Neuronal stem cell (in vitro differentiated cells): ENCODE measurements around the gene RNGTT.

Experiments used
- DNase-seq: peaks from one replicate; pipeline ENCODE4 v3.0.0-alpha.2; 2013; ENCODE audit warnings: low spot score
- H2AFZ ChIP-seq: one replicate; pipeline ENCODE4 v1.6.1; 2013; ENCODE audit warnings: mild to moderate bottlenecking, low read length, inconsistent platforms
- H2AK5ac ChIP-seq: 2 replicates; pipeline ENCODE4 v1.6.1; 2013; ENCODE audit warnings: low read depth, mild to moderate bottlenecking, inconsistent platforms, low read length, moderate library complexity, mixed read lengths
- H2BK120ac ChIP-seq: 2 replicates; pipeline ENCODE4 v1.6.1; 2013; ENCODE audit warnings: low read depth, mild to moderate bottlenecking, inconsistent platforms, low read length, moderate library complexity, mixed read lengths
- H2BK12ac ChIP-seq: one replicate; pipeline ENCODE4 v1.6.1; 2013; ENCODE audit warnings: low read length, inconsistent platforms
- H2BK15ac ChIP-seq: 2 replicates; pipeline ENCODE4 v1.6.1; 2013; ENCODE audit warnings: mild to moderate bottlenecking, low read length, inconsistent platforms, mixed read lengths
- H2BK5ac ChIP-seq: one replicate; pipeline ENCODE4 v1.6.1; 2013; ENCODE audit warnings: inconsistent platforms, mild to moderate bottlenecking, low read length, moderate library complexity
- H3K14ac ChIP-seq: one replicate; pipeline ENCODE4 v1.6.1; 2013; ENCODE audit warnings: low read length, inconsistent platforms
- H3K18ac ChIP-seq: 2 replicates; pipeline ENCODE4 v1.6.1; 2013; ENCODE audit warnings: low read length, inconsistent platforms
- H3K23ac ChIP-seq: 2 replicates; pipeline ENCODE4 v1.6.1; 2013; ENCODE audit warnings: low read depth, mild to moderate bottlenecking, mixed read lengths, low read length, inconsistent platforms; ENCODE audit not compliant: poor library complexity
- H3K27ac ChIP-seq: replicated peaks from 3 replicates; pipeline ENCODE4 v1.5.1; 2013; ENCODE audit warnings: low read length, inconsistent platforms
- H3K27me3 ChIP-seq, 3 experiments: 2 replicates each; pipeline ENCODE4 v1.6.1; 2013; ENCODE audit warnings: low read length in 3 of 3, mild to moderate bottlenecking in 2 of 3, inconsistent platforms in 1 of 3, low read depth in 1 of 3, mixed read lengths in 1 of 3, moderate library complexity in 1 of 3; ENCODE audit not compliant: control insufficient read depth in 3 of 3, insufficient read depth in 3 of 3
- H3K36me3 ChIP-seq, 2 donors: replicated peaks in 1 of 2; 2 replicates each; pipeline ENCODE4 v1.6.1; 2013; ENCODE audit warnings: low read length in 2 of 2; ENCODE audit not compliant: control insufficient read depth in 2 of 2, insufficient read depth in 2 of 2
- H3K4ac ChIP-seq: 2 replicates; pipeline ENCODE4 v1.6.1; 2013; ENCODE audit warnings: inconsistent platforms, mild to moderate bottlenecking, low read length, moderate library complexity
- H3K4me1 ChIP-seq, 2 donors: 1 replicate in 1 of 2; 2 replicates in 1 of 2; pipeline ENCODE4 v1.6.1; 2013; ENCODE audit warnings: low read length in 2 of 2, low read depth in 1 of 2; ENCODE audit not compliant: control insufficient read depth in 2 of 2, insufficient read depth in 1 of 2
- H3K4me2 ChIP-seq: one replicate; pipeline ENCODE4 v1.6.1; 2013; ENCODE audit warnings: mild to moderate bottlenecking, low read length, inconsistent platforms; ENCODE audit not compliant: insufficient read depth, poor library complexity, severe bottlenecking
- H3K4me3 ChIP-seq, 2 donors: 2 replicates each; pipeline ENCODE4 v1.5.1; 2013; ENCODE audit warnings: low read length in 2 of 2, mild to moderate bottlenecking in 2 of 2, inconsistent platforms in 1 of 2, moderate library complexity in 1 of 2
- H3K79me1 ChIP-seq: one replicate; pipeline ENCODE4 v1.6.1; 2013; ENCODE audit warnings: low read depth, mild to moderate bottlenecking, inconsistent platforms, low read length, moderate library complexity
- H3K9ac ChIP-seq: one replicate; pipeline ENCODE4 v1.6.1; 2013; ENCODE audit warnings: mild to moderate bottlenecking, low read depth, low read length, inconsistent platforms; ENCODE audit not compliant: poor library complexity
- H3K9me3 ChIP-seq, 2 donors: replicated peaks in 1 of 2; 2 replicates each; pipeline versions ENCODE3 to v1.6.1; 2013; ENCODE audit warnings: low read length in 2 of 2, mild to moderate bottlenecking in 2 of 2, inconsistent platforms in 1 of 2, low read depth in 1 of 2, mixed read lengths in 1 of 2, moderate library complexity in 1 of 2; ENCODE audit not compliant: control insufficient read depth in 2 of 2, insufficient read depth in 1 of 2
- H4K8ac ChIP-seq: one replicate; pipeline ENCODE4 v1.6.1; 2013; ENCODE audit warnings: low read depth, mild to moderate bottlenecking, inconsistent platforms, low read length, moderate library complexity
- H4K91ac ChIP-seq: one replicate; pipeline ENCODE4 v1.6.1; 2013; ENCODE audit warnings: low read length, low read depth, mild to moderate bottlenecking, inconsistent platforms; ENCODE audit not compliant: poor library complexity
- WGBS, 2 donors: extraction: QIAGEN DNeasy Blood & Tissue Kit; methylation state at CpG; one replicate each; pipeline ENCODE4 v1.1.7; 2013; ENCODE audit warnings: missing lambda C conversion rate in 2 of 2, mixed read lengths in 1 of 2; ENCODE audit not compliant: insufficient read length in 2 of 2, insufficient replicate concordance in 1 of 2; ENCODE audit errors: extremely low coverage in 2 of 2; 5-methylcytosine and 5-hydroxymethylcytosine counted together

The RNGTT gene

DNA sequence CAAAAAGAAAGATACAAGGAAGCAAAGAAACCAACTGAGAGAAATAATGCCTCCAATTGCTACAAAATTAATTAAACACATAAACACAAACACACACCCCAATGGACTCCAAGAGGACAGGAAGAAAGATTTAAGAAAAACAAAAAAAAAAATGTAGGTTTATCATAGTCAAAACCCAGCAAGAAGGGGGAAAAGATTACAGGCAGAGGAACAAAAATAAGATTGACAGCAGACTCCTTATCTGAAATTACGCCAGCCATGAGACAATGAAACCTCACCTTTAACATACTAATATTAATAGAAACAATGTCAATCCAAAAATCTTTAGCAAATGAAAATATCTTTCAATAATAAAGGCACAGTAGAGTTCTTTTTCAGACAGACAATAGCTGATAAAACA, 155.8 kb downstream of the RNGTT start:
- Histone ChIP-seq H3K9ac (no peak overlapping the region), H3K14ac (no peak overlapping the region), H3K36me3 (peaks cover 0 to 4% of the 10 kb centered on the region in 2 donors)

GRCh38 chr6:88806728-88807127, 156.7 kb downstream of the RNGTT start:
- no peak overlapping the region for H3K9ac ChIP-seq
- no peak for DNase-seq
- H3K27ac ChIP-seq: no peak overlapping the region
- no peak overlapping the region for H2BK12ac ChIP-seq
- no peak overlapping the region for H2AFZ ChIP-seq
- no peak overlapping the region for H3K4me2 ChIP-seq
- H3K36me3 ChIP-seq: peaks cover 0 to 4% of the 10 kb centered on the region in 2 donors
- no peak overlapping the region for H3K18ac ChIP-seq
- H2BK15ac ChIP-seq: no peak overlapping the region
- peaks cover 0 to 13% of the 10 kb centered on the region in 2 donors for H3K9me3 ChIP-seq
- H3K14ac ChIP-seq: no peak overlapping the region
- no peak overlapping the region for H3K4me3 ChIP-seq
- WGBS, 2 donors: no CpG with 5 or more reads among the region's 4 CpGs
- H2BK5ac ChIP-seq: no peak overlapping the region
- no peaks in the 10 kb centered on the region for H3K4me1 ChIP-seq
- H2BK120ac ChIP-seq: no peak overlapping the region
- H3K4ac ChIP-seq: no peak overlapping the region
- no peak overlapping the region for H2AK5ac ChIP-seq
- H3K27me3 ChIP-seq: no peaks in the 10 kb centered on the region
- H4K8ac ChIP-seq: no peak overlapping the region
- H3K23ac ChIP-seq: no peak overlapping the region
- no peak overlapping the region for H4K91ac ChIP-seq
- no peaks in the 10 kb centered on the region for H3K79me1 ChIP-seq

More for the DNA sequence above, 155.8 kb downstream of the RNGTT start:
- Histone ChIP-seq H3K79me1 (no peaks in the 10 kb centered on the region), H4K91ac (no peak overlapping the region), H3K4ac (no peak overlapping the region), H3K27me3 (no peaks in the 10 kb centered on the region), H3K18ac (no peak overlapping the region), H3K4me3 (no peak overlapping the region), H2BK15ac (no peak overlapping the region), H2BK120ac (no peak overlapping the region), H2AK5ac (no peak overlapping the region), H2BK5ac (no peak overlapping the region), H3K9me3 (peaks cover 0 to 13% of the 10 kb centered on the region in 2 donors), H3K23ac (no peak overlapping the region), H2AFZ (no peak overlapping the region), H3K4me1 (no peaks in the 10 kb centered on the region), H3K4me2 (no peak overlapping the region), H2BK12ac (no peak overlapping the region), H3K27ac (no peak overlapping the region), H4K8ac (no peak overlapping the region)
- no CpG with 5 or more reads among the region's 1 CpG for WGBS, 2 donors
- no peak for DNase-seq

GRCh38 chr6:88804701-88805100, 158.7 kb downstream of the RNGTT start:
- H2BK12ac ChIP-seq: no peak overlapping the region
- no peak overlapping the region for H3K4ac ChIP-seq
- no peak overlapping the region for H3K27ac ChIP-seq
- no peak overlapping the region for H3K23ac ChIP-seq
- peaks cover 0 to 13% of the 10 kb centered on the region in 2 donors for H3K9me3 ChIP-seq
- peaks cover 0 to 17% of the 10 kb centered on the region in 2 donors for H3K36me3 ChIP-seq
- H3K27me3 ChIP-seq: no peaks in the 10 kb centered on the region
- no CpG with 5 or more reads among the region's 2 CpGs for WGBS, 2 donors
- H3K4me1 ChIP-seq: no peaks in the 10 kb centered on the region
- no peak overlapping the region for H2BK15ac ChIP-seq
- no peak overlapping the region for H2AK5ac ChIP-seq
- no peak overlapping the region for H3K4me3 ChIP-seq
- no peak overlapping the region for H3K4me2 ChIP-seq
- H3K18ac ChIP-seq: no peak overlapping the region
- no peak overlapping the region for H4K91ac ChIP-seq
- H4K8ac ChIP-seq: no peak overlapping the region
- no peak overlapping the region for H2BK120ac ChIP-seq
- H3K9ac ChIP-seq: no peak overlapping the region
- DNase-seq: no peak
- H2BK5ac ChIP-seq: no peak overlapping the region
- no peak overlapping the region for H3K14ac ChIP-seq
- H3K79me1 ChIP-seq: no peaks in the 10 kb centered on the region
- H2AFZ ChIP-seq: no peak overlapping the region

DNA sequence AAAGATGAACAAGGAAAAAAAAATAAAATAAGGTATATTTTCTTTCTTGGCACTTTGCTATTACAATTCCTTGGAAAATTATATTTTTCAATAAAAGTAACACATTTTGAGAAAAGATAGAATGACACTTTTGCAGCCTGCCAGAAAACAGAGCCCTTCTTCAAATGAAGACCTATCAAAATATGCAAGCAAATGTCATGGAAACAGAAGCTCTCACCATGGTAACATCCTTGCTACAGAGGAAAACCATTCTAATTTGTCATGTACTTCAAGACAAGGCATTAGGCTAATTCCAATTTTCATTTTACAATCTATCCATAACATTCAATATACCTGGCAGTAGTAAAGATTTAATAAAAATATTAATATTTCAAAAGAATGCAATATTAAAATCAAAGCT, 177.9 kb downstream of the RNGTT start:
- no peak overlapping the region for H3K27ac ChIP-seq

More for the DNA sequence above, 177.9 kb downstream of the RNGTT start:
- Histone ChIP-seq H3K36me3 (no peaks in the 10 kb centered on the region), H3K27me3 (no peaks in the 10 kb centered on the region), H2BK5ac (no peak overlapping the region), H2AK5ac (no peak overlapping the region), H3K4me2 (no peak overlapping the region), H2BK15ac (no peak overlapping the region), H3K4me1 (peaks cover 0 to 2% of the 10 kb centered on the region in 2 donors), H3K9me3 (peaks cover 0 to 4% of the 10 kb centered on the region in 2 donors), H3K23ac (no peak overlapping the region), H3K79me1 (no peaks in the 10 kb centered on the region), H2BK12ac (no peak overlapping the region), H3K14ac (no peak overlapping the region), H4K91ac (no peak overlapping the region), H3K18ac (no peak overlapping the region), H3K4ac (no peak overlapping the region), H3K9ac (no peak overlapping the region), H2AFZ (no peak overlapping the region), H2BK120ac (no peak overlapping the region), H4K8ac (no peak overlapping the region), H3K4me3 (no peak overlapping the region)
- DNase-seq: no peak
